Measurements from ENCODE around the gene KCNG2.

DNA sequence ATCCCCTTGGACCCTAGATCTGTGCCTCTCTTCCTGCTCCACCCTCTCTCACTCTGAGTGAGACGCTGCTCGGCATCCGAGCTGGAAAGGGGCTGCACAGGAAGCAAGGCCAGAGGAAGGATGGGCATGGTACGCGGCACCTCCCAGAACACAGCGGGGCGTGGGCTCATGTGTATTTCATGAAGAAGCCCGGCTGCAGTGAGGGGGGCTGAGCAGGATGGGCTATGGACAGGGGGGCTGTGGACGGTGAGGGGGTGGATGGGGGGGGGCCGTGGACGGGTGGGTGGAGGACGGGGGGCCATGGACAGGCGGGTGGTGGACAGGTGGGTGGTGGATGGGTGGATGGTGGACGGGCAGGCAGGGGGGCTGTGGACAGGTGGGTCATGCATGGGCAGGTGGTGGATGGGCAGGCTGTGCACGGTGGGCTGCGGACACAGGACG, 125.3 kb downstream of the KCNG2 start:
- TF ChIP-seq CTCF (IDR thresholded peaks at IDR 0.05; ENCODE audit: poor library complexity), result no peak
- TF ChIP-seq EZH2 (IDR thresholded peaks at IDR 0.05; ENCODE audit: borderline replicate concordance), result no peak
- no peak for TF ChIP-seq EZH2phosphoT487 (IDR thresholded peaks at IDR 0.05; ENCODE audit: low read depth, severe bottlenecking, unreplicated experiment)
